Peyer's patch (tissue), 4 donors: ENCODE data around the gene COTL1. TPM values are rescaled to one million over a fixed set of nuclear protein-coding genes. Genes with fewer than 3 reads are reported as not detected.
A peak's percentile ranks its signal among the peaks of the same experiment; 100 is the strongest.

Experiments
- DNase-seq, 3 donors: peaks; one replicate each; pipeline ENCODE4 v3.0.0-alpha.2; 2017 to 2019
- H3K27ac ChIP-seq, 4 donors: fragments of 200-600 bp; sonication (generic); one replicate each; pipeline ENCODE4 v1.5.1; 2016 to 2019
- H3K27me3 ChIP-seq, 2 donors: fragments of 200-600 bp; sonication (generic); one replicate each; pipeline ENCODE4 v1.5.1; 2019
- H3K36me3 ChIP-seq, 3 donors: fragments of 200-600 bp; sonication (generic); one replicate each; pipeline ENCODE4 v1.5.1; 2016 to 2019
- H3K4me1 ChIP-seq, 4 donors: fragments of 200-600 bp; sonication (generic); one replicate each; pipeline ENCODE4 v1.5.1; 2016 to 2019
- H3K4me3 ChIP-seq, 4 donors: fragments of 200-600 bp; sonication (generic); 1 replicate in 3 of 4; 2 replicates in 1 of 4; pipeline ENCODE4 v1.5.1; 2016 to 2019; ENCODE audit warnings: mild to moderate bottlenecking in 1 of 4
- H3K9me3 ChIP-seq, 4 donors: fragments of 200-600 bp; sonication (generic); one replicate each; pipeline ENCODE4 v1.5.1; 2016 to 2019; ENCODE audit warnings: mild to moderate bottlenecking in 1 of 4
- POLR2A ChIP-seq, 2 donors: fragments of 450-650 bp; IDR thresholded peaks; one replicate each; pipeline ENCODE4 v1.5.1; 2017; ENCODE audit warnings: antibody characterized with exemption in 2 of 2, mild to moderate bottlenecking in 2 of 2, moderate library complexity in 2 of 2
- total RNA-seq, 4 donors: library from RNA; depleted of rRNA; stranded (reverse); fragments of >200 nt; gene quantifications; one replicate each; pipeline ENCODE4 v1.1.0, GENCODE V29; 2016
- TF ChIP-seq, protein P1 (sequence below), 6 experiments: fragments of 450-650 bp in 4 of 6; fragments of 200-600 bp in 2 of 6; sonication (generic) in 1 of 6; IDR thresholded peaks; one replicate each; pipeline ENCODE4 v1.5.1; 2017 to 2019; ENCODE audit warnings: antibody characterized with exemption in 6 of 6, mild to moderate bottlenecking in 3 of 6, moderate library complexity in 1 of 6

COTL1 gene
- total RNA-seq, 4 donors from 2014 or later: 29.6 to 84.2 (median 43.1) TPM

DNA sequence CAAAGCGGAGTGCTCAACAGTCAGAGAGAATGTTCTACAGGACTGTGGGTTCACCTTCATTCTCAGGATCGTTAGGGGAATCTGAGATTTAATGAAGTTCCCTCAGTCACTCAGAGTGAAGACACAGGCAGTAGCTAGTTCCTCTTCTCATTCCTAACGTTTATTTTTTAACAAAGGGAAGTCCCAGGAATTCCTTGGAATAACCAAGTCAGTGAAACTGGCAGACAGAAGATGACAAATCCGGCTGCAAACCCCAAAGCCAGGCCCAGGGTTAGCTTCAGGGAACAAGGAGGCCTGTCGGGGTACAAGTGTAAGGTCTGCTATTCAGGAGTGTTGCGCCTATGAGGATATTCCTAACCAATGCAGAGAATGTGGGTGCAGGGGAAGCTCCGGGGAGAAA is 42.0 kb downstream of the COTL1 start:
- Histone ChIP-seq H3K9me3 (no peaks in the 10 kb centered on the region), H3K4me1 (peaks cover 0 to 4% (median 0%) of the 10 kb centered on the region in 4 donors), H3K27me3 (no peaks in the 10 kb centered on the region), H3K4me3 (no peak overlapping the region), H3K27ac (no peak overlapping the region), H3K36me3 (no peaks in the 10 kb centered on the region)
- TF ChIP-seq, protein P1, sequence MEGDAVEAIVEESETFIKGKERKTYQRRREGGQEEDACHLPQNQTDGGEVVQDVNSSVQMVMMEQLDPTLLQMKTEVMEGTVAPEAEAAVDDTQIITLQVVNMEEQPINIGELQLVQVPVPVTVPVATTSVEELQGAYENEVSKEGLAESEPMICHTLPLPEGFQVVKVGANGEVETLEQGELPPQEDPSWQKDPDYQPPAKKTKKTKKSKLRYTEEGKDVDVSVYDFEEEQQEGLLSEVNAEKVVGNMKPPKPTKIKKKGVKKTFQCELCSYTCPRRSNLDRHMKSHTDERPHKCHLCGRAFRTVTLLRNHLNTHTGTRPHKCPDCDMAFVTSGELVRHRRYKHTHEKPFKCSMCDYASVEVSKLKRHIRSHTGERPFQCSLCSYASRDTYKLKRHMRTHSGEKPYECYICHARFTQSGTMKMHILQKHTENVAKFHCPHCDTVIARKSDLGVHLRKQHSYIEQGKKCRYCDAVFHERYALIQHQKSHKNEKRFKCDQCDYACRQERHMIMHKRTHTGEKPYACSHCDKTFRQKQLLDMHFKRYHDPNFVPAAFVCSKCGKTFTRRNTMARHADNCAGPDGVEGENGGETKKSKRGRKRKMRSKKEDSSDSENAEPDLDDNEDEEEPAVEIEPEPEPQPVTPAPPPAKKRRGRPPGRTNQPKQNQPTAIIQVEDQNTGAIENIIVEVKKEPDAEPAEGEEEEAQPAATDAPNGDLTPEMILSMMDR (IDR thresholded peaks at IDR 0.05): no peak
- TF ChIP-seq POLR2A (IDR thresholded peaks at IDR 0.05): no peak
- DNase-seq: no peak

DNA sequence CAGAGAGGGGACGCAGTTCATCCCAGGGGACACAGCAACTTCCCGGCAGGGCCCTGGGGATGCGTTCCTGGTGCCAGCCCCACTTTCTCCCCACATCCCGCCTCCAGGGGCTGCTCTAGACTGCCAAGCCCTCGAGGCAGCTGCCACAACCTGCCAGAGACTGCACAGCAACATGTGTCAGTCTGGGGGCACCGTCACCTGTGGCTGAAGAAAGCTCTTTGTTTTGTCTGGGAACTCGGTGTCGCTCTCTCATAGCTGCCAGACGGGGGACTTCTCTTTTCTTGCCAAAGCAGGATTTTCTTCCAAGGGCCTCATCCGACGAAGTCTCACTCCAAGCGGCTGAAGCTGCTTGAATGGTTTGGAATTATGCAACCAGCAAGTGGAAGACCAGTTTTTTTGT is 43.7 kb downstream of the COTL1 start:
- Histone ChIP-seq H3K9me3 (no peaks in the 10 kb centered on the region), H3K27me3 (no peaks in the 10 kb centered on the region), H3K36me3 (no peaks in the 10 kb centered on the region), H3K27ac (no peak overlapping the region), H3K4me1 (peaks cover 0 to 4% (median 0%) of the 10 kb centered on the region in 4 donors), H3K4me3 (no peak overlapping the region)
- TF ChIP-seq, protein P1 (IDR thresholded peaks at IDR 0.05): no peak
- TF ChIP-seq POLR2A (IDR thresholded peaks at IDR 0.05): no peak
- DNase-seq: no peak

DNA sequence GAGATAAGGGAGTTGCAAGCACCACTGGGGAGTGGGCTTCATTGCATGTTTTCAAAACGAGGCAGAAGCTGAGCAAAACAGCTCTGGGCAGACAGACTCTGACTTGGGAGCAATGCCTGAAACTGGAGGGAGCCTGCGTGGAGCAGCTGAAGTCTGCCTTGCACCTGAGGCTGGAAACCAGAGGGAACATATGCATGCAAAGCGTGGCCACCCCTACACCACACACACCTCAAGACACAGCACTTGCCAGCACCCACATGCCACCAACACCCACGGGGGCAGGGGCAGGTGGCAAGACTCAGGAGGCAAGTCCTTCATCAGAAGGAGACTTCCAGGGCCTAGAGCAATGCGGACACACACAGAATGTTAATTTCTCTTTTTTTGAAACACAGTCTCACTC is 45.8 kb downstream of the COTL1 start:
- Histone ChIP-seq H3K36me3 (no peaks in the 10 kb centered on the region), H3K4me3 (no peak overlapping the region), H3K4me1 (peaks cover 0 to 4% (median 0%) of the 10 kb centered on the region in 4 donors), H3K27ac (no peak overlapping the region), H3K9me3 (no peaks in the 10 kb centered on the region), H3K27me3 (no peaks in the 10 kb centered on the region)
- DNase-seq: no peak
- TF ChIP-seq POLR2A (IDR thresholded peaks at IDR 0.05): no peak
- TF ChIP-seq, protein P1 (IDR thresholded peaks at IDR 0.05): no peak

DNA sequence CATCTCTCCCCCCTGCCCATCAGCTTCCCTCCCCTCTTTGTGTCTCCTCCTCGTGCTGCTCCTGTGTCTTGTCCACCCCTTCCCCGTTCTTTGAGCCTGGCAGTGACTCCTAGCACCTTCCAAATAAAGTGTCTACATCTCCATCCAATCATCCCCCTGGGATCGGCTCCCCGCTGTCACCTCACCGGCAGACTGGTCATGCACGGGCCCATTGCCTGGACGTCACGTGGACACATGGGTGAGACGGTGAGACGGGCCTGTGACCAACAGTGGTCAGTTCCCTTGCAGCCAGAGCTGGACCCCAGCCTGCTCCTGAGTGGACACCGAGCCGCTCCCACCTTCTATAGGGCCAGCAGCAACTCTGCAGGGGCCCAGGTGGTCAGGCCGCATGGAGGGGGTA is 46.4 kb downstream of the COTL1 start:
- Histone ChIP-seq H3K27ac (no peak overlapping the region), H3K9me3 (no peaks in the 10 kb centered on the region), H3K4me1 (peaks cover 0 to 4% (median 0%) of the 10 kb centered on the region in 4 donors), H3K36me3 (peaks cover 0 to 4% (median 0%) of the 10 kb centered on the region in 3 donors), H3K27me3 (no peaks in the 10 kb centered on the region), H3K4me3 (no peak overlapping the region)
- no peak for TF ChIP-seq POLR2A (IDR thresholded peaks at IDR 0.05)
- TF ChIP-seq, protein P1 (IDR thresholded peaks at IDR 0.05): no peak
- no peak for DNase-seq

DNA sequence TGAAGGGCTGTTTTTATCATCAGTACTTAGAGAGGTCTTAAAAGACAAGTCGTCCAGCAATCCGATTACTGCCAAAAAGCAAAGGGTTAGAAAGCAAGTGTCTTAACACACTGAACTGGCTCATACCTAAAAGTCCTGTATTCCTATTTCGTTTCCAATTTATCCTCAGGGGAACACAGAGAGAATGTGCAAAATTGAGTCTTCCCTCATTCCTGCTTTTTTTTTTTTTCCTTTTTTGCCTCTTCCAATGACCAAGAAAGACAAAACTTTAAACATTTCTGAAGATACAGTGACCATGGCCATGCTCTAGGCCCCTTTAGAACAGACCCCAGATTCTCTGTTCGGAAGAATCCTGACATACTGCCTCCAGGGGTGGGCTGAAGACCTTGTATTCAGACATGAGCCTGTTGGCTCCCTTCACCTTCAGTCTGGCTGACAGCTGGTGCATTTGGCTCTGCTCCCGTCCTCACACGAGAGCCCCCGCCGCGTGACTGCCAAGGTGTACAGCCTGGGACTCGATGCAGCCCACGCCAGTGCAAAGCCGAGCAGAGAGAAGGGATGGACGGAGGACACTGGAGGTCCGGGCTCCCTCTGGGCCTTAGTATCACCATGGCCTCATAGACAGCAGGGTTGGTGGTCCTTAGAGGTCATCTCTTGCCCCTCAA is 47.0 kb downstream of the COTL1 start:
- no peak for DNase-seq
- Histone ChIP-seq H3K9me3 (no peaks in the 10 kb centered on the region), H3K27me3 (no peaks in the 10 kb centered on the region), H3K36me3 (peaks cover 0 to 8% (median 0%) of the 10 kb centered on the region in 3 donors), H3K27ac (peak overlapping the region in 2 of 4 donors; percentile 61 to 71), H3K4me1 (peaks cover 0 to 4% (median 0%) of the 10 kb centered on the region in 4 donors), H3K4me3 (no peak overlapping the region)
- TF ChIP-seq, protein P1 (IDR thresholded peaks at IDR 0.05): no peak
- TF ChIP-seq POLR2A (IDR thresholded peaks at IDR 0.05): no peak
